Ureter (tissue), 1 donor: ENCODE results near the gene TSG101. TPM values are rescaled to one million over a fixed set of nuclear protein-coding genes. Genes with fewer than 3 reads are reported as not detected.
A peak's percentile ranks its signal among the peaks of the same experiment; 100 is the strongest.

Experiments
- DNase-seq: peaks from one replicate; pipeline ENCODE4 v3.0.0-alpha.2; 2020; ENCODE audit warnings: low spot score
- total RNA-seq: library from RNA; stranded (reverse); gene quantifications from one replicate; pipeline ENCODE4 v1.2.4, GENCODE V29; 2023
- donor health status: DM: yes; HTN: yes; CAD: no.

Gene TSG101
- 51.5 TPM for total RNA-seq

- DNase-seq, result peak; percentile 96
Observed at GRCh38 chr11:18526521-18527296, at the start of gene TSG101. TSS of gene TSG101 (minus strand) at chr11:18526942. CDS start at chr11:18526816, 126 bp downstream.

DNA sequence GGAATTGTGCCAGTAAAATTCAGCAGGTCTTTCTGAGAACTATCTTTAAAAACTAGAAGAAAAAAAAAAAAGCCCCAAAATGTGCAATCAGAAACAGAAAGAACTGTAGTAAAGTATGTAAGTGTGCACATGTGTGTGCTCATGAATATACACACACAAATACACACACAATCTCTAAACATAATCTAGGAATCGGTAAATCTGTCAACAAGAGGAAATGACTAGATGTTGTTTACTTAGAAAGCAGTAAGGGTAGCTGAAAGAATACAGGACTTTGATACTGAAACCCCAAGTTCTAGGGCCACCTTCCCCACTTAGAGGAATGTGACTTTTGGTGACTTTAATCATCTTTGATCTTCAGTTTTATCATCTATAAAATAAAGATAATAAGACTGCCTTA, 48.6 kb upstream of the TSG101 start:
- DNase-seq, result no peak

- DNase-seq, result no peak
Observed at GRCh38 chr11:18567081-18567480, 40.3 kb upstream of the TSG101 start.

DNA sequence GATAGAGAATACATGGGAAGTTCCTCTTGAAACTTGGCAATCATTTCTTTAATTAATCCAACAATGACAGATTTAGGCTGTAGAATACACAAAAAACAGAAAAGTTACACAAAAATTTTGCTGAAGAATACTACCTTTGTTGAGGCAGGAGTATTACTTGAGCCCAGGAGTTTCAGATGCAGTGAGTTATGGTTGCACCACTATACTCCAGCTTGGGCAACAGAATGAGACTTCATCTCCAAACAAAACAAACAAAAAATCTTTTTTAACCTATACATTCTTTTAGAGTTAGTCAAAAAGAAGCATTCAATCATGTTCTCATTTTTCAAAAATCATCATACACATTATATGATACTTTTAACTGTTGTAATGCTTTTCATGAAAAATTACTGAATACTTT, 39.7 kb upstream of the TSG101 start:
- DNase-seq, result no peak

- no peak for DNase-seq
Observed at GRCh38 chr11:18564149-18564548, 37.4 kb upstream of the TSG101 start.

DNA sequence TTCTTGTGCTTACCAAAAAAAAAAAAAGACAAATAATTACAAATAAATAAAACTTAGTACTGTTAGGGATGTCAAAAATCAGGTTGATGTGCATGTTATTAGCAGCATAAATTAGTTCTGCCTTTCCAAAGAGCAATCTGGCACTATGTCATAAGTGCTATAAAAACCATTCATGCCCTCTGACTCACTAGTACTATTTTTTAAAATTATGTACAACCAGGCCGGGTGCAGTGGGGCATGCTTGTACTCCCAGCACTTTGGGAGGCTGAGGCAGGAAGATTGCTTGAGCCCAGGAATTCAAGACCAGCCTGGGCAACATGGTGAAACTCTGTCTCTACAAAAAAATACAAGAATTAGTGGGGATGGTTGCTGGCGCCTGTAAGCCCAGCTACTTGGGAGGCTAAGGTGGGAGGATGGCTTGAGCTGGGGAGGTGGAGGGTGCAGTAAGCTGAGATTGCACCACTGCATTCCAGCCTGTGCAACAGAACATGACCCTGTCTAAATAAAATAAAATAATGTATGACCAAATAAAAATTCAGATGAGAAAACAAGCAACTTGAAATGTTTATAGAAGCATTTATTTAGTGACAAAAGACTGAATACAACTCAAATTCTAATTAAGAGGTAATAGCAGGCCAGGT, 36.5 kb upstream of the TSG101 start:
- no peak for DNase-seq

DNA sequence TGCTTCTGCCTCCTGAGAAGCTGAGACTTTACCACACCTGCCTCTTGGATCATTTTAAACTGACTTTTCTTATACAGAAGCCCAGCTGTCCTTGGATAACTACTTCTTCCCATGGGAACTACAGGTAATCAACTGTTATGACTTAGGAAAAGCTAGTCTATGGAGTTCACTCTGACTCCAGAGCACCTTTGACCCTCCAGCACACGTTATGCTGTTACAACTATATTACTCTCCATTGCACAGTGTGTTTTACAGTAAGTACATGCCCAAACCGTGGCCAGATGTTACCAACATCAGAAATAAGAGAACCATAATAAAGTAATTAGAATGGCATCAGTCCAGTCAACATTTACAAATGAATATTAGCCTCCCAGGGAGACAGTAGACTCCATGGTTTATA, 21.3 kb upstream of the TSG101 start:
- DNase-seq, result no peak

- DNase-seq, result no peak
Observed at GRCh38 chr11:18540207-18541009, 13.7 kb upstream of the TSG101 start.

DNA sequence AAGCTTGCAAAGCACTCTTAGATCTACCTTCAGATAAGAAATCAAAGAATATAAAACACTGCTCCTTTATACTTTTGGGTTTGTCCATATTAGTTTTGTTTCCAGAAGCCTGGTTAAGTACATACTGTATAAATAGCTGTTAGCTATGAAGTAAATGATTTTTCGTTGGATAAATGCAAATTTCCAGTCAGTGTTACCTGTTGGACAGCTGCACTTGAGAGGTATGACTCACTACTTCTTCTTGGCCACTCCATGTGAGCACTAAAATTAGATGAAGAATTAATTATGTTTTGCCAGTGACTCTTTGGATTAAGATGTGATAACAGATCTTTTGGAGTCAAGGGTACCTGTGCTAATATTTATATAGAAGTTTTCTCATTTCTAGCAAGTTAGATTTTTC, 9.5 kb upstream of the TSG101 start:
- no peak for DNase-seq

- DNase-seq, result no peak
Observed at GRCh38 chr11:18534245-18534644, 7.5 kb upstream of the TSG101 start.

GRCh38 chr11:18533365-18533764, 6.6 kb upstream of the TSG101 start:
- no peak for DNase-seq

- no peak for DNase-seq
Observed at GRCh38 chr11:18527512-18527911, 770 bp upstream of the TSG101 start.

- no peak for DNase-seq
Observed at GRCh38 chr11:18526130-18526520, 617 bp downstream of the TSG101 start.

- no peak for DNase-seq
Observed at GRCh38 chr11:18524248-18524647, 2.5 kb downstream of the TSG101 start.

- DNase-seq, result no peak
Observed at GRCh38 chr11:18523084-18523483, 3.7 kb downstream of the TSG101 start.

GRCh38 chr11:18522388-18522787, 4.4 kb downstream of the TSG101 start:
- no peak for DNase-seq

DNA sequence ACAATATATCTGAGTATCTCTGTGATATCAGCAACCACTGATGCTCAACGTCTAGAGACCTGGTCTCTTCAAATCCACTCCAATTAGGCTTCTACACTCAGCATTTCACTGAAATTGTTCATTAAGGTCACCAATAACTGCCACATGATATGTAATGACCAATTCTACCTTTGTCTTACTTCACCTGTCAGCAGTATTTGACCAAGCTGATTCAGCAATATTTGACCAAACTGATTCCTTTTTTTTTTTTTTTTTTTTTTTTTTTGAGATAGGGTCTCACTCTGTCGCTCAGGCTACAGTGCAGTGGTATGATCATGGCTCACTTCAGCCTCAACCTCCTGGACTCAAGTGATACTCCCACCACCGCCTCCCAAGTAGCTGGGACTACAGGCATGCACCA, 5.6 kb downstream of the TSG101 start:
- DNase-seq, result no peak

- no peak for DNase-seq
Observed at GRCh38 chr11:18502352-18502751, 24.4 kb downstream of the TSG101 start.

DNA sequence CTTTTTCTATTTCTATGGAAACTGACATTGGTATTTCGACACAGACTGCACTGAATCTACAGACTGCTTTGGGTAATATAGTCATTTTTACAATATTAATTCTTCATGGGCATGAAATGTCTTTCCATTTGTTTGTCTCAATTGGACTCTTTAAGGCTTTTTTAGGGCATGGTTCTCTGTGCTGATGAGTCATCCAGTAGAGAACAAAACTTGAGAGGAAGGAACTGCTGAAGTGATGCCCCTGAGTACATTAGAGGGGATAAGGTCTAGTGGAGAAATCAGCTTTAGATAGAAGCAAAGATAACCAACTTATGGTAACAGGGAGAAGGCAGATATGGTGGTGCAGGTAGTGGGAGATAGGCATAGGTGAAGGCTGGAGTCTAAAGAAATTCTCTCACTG, 25.1 kb downstream of the TSG101 start:
- no peak for DNase-seq

GRCh38 chr11:18498039-18498438, 28.7 kb downstream of the TSG101 start:
- no peak for DNase-seq

DNA sequence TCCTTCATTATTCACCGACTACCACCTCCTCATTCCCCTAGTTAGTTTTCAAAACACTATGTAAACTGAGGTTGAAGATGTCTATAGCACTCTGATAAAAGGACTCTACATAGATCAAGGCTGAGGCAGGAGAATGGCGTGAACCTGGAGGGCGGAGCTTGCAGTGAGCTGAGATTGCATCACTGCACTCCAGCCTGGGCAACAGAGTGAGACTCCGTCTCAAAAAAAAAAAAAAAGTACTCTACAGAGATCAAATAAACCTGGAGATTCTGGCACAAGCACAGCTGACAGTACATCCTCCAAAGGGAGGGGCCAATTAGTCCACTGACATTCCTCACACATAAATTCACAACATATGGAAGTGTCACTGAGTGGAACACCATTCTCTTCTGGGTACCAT, 31.0 kb downstream of the TSG101 start:
- no peak for DNase-seq

DNA sequence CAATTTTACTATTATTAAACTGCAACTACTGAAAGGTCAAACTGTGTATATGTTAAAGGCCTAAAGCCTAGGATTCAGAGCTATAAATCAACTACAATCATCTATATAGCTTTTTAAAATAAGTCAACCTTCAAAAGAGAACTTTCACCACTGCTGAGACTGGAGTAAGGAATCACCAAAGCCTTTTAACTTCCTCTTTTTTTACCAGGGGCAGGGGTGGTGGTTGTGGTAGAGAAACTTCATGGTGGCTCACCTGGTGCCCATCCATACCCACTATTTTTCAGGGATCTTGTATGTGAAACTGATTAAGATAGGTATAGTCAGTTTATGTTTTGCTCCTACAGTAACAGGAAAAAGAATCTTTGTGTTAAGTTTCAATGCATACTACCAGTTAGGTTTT, 31.5 kb downstream of the TSG101 start:
- DNase-seq, result no peak

GRCh38 chr11:18493310-18493709, 33.4 kb downstream of the TSG101 start:
- DNase-seq, result no peak
